Activated CD4-positive, alpha-beta T cell treated with anti-CD3 and anti-CD28 coated beads, Interleukin-2, Interleukin-4, amounts not matched to agents 100 ng/mL and 50 ng/mL, durations not matched to agents 16 hours and 8 hours (primary cell): ENCODE data around the gene PYCARD.
"Not testable (repeated sequence)": the region's sequence is repeated elsewhere in the genome, so short reads cannot be mapped to it uniquely, and the experiment has no call there.

Experiments
- DNase-seq: peaks from one replicate; pipeline ENCODE4 v3.0.0-alpha.2; 2020; ENCODE audit warnings: low spot score

PYCARD gene

GRCh38 chr16:31190818-31191444 lies 11.6 kb downstream of the PYCARD start:
- DNase-seq, result no peak

GRCh38 chr16:31190061-31190460 lies 12.5 kb downstream of the PYCARD start:
- no peak for DNase-seq

GRCh38 chr16:31189412-31189778 lies 13.2 kb downstream of the PYCARD start:
- DNase-seq, result no peak

GRCh38 chr16:31188450-31189411 lies 13.8 kb downstream of the PYCARD start:
- DNase-seq, result no peak

- no peak for DNase-seq
Observed at GRCh38 chr16:31187808-31188189, 14.8 kb downstream of the PYCARD start.

- no peak for DNase-seq
Observed at GRCh38 chr16:31186930-31187807, 15.4 kb downstream of the PYCARD start.

GRCh38 chr16:31186176-31186575 lies 16.4 kb downstream of the PYCARD start:
- no peak for DNase-seq

GRCh38 chr16:31185339-31185738 lies 17.2 kb downstream of the PYCARD start:
- no peak for DNase-seq

- DNase-seq, result no peak
Observed at GRCh38 chr16:31184888-31185287, 17.7 kb downstream of the PYCARD start.

- no peak for DNase-seq
Observed at GRCh38 chr16:31183432-31184428, 18.8 kb downstream of the PYCARD start.

- DNase-seq, result no peak
Observed at GRCh38 chr16:31182391-31182790, 20.2 kb downstream of the PYCARD start.

- peak; percentile 37 for DNase-seq
Observed at GRCh38 chr16:31181102-31181830, 21.3 kb downstream of the PYCARD start.

GRCh38 chr16:31179747-31180459 lies 22.7 kb downstream of the PYCARD start, which contains the start of gene FUS:
Gene FUS (plus strand): TSS chr16:31180139. CDS start chr16:31180215, 76 bp downstream.
- peak; percentile 91 for DNase-seq

GRCh38 chr16:31179219-31179746 lies 23.3 kb downstream of the PYCARD start:
- no peak for DNase-seq

- DNase-seq, result peak; percentile 49
Observed at GRCh38 chr16:31177136-31177535, 25.4 kb downstream of the PYCARD start.

GRCh38 chr16:31170048-31170447 lies 32.5 kb downstream of the PYCARD start:
- not testable (repeated sequence) for DNase-seq

- DNase-seq, result no peak
Observed at GRCh38 chr16:31168848-31169247, 33.7 kb downstream of the PYCARD start.

- DNase-seq, result no peak
Observed at GRCh38 chr16:31167315-31167714, 35.2 kb downstream of the PYCARD start.

- DNase-seq, result no peak
Observed at GRCh38 chr16:31157136-31157535, 45.4 kb downstream of the PYCARD start.
